Astrocyte (in vitro differentiated cells and primary cell): Measurements from ENCODE around the gene SIN3B. TPM values are rescaled to one million over a fixed set of nuclear protein-coding genes. Genes with fewer than 3 reads are reported as not detected.

Experiments used
- DNase-seq: peaks from one replicate; pipeline ENCODE4 v3.0.0-alpha.2; 2010; ENCODE audit warnings: low read depth
- FAIRE-seq: peaks from 2 replicates; lab custom pipeline; 2011; peaks lifted over from hg19 to GRCh38; lab: Jason Lieb, UNC
- H2AFZ ChIP-seq: 2 replicates; pipeline ENCODE4 v1.6.0; 2012; ENCODE audit warnings: low read depth, low read length, inconsistent platforms
- H3K27ac ChIP-seq: 2 replicates; pipeline ENCODE4 v1.5.1; 2011; ENCODE audit warnings: low read depth, low read length, inconsistent platforms
- H3K27me3 ChIP-seq: 2 replicates; pipeline ENCODE4 v1.6.0; 2011; ENCODE audit warnings: low read length, inconsistent platforms; ENCODE audit not compliant: insufficient read depth
- H3K36me3 ChIP-seq: 2 replicates; pipeline ENCODE4 v1.5.1; 2011; ENCODE audit warnings: low read length, inconsistent platforms; ENCODE audit not compliant: insufficient read depth
- H3K4me1 ChIP-seq: 2 replicates; pipeline ENCODE4 v1.5.1; 2011; ENCODE audit warnings: low read length, inconsistent platforms; ENCODE audit not compliant: insufficient read depth
- H3K4me2 ChIP-seq: 2 replicates; pipeline ENCODE4 v1.6.0; 2012; ENCODE audit warnings: low read length, inconsistent platforms
- H3K4me3 ChIP-seq: 2 replicates; pipeline ENCODE4 v1.5.1; 2011; ENCODE audit warnings: low read depth, mild to moderate bottlenecking, low read length, inconsistent platforms; ENCODE audit not compliant: insufficient read depth
- H3K79me2 ChIP-seq: 2 replicates; pipeline ENCODE4 v1.6.0; 2012; ENCODE audit warnings: mild to moderate bottlenecking, low read length, inconsistent platforms; ENCODE audit not compliant: insufficient read depth
- H3K9ac ChIP-seq: 2 replicates; pipeline ENCODE4 v1.6.0; 2012; ENCODE audit warnings: mild to moderate bottlenecking, low read length, inconsistent platforms
- H3K9me3 ChIP-seq: 2 replicates; pipeline ENCODE4 v1.5.1; 2012; ENCODE audit warnings: low read depth, mild to moderate bottlenecking, low read length, inconsistent platforms; ENCODE audit not compliant: insufficient read depth
- H4K20me1 ChIP-seq: 2 replicates; pipeline ENCODE4 v1.6.0; 2012; ENCODE audit warnings: low read length, inconsistent platforms; ENCODE audit not compliant: insufficient read depth
- H3K27ac Mint-ChIP-seq: one replicate; pipeline ENCODE4 v1.8.0; 2021; ENCODE audit warnings: mild to moderate bottlenecking, mixed read lengths; ENCODE audit not compliant: unreplicated experiment
- H3K27me3 Mint-ChIP-seq: one replicate; pipeline ENCODE4 v1.8.0; 2021; ENCODE audit warnings: low read depth, mixed read lengths; ENCODE audit not compliant: unreplicated experiment
- H3K36me3 Mint-ChIP-seq: one replicate; pipeline ENCODE4 v1.8.0; 2021; ENCODE audit warnings: low read depth, mixed read lengths; ENCODE audit not compliant: unreplicated experiment
- H3K4me1 Mint-ChIP-seq: one replicate; pipeline ENCODE4 v1.8.0; 2021; ENCODE audit warnings: low read depth, mixed read lengths; ENCODE audit not compliant: unreplicated experiment
- H3K4me3 Mint-ChIP-seq: one replicate; pipeline ENCODE4 v1.8.0; 2021; ENCODE audit warnings: mild to moderate bottlenecking, moderate library complexity, mixed read lengths; ENCODE audit not compliant: unreplicated experiment
- H3K9me3 Mint-ChIP-seq: one replicate; pipeline ENCODE4 v1.8.0; 2021; ENCODE audit warnings: mild to moderate bottlenecking, mixed read lengths; ENCODE audit not compliant: unreplicated experiment
- EZH2 ChIP-seq: IDR thresholded peaks from 2 replicates; pipeline ENCODE4 v1.6.1; 2012; ENCODE audit warnings: mild to moderate bottlenecking, low read length, inconsistent platforms; ENCODE audit not compliant: insufficient read depth
- total RNA-seq: library from RNA; stranded (reverse); gene quantifications from 2 replicates; pipeline ENCODE4 v1.2.1, GENCODE V29; 2021
- TF ChIP-seq, protein P1 (sequence below): IDR thresholded peaks from 2 replicates; pipeline ENCODE4 v1.5.1; 2011; ENCODE audit warnings: low read depth, mild to moderate bottlenecking, inconsistent platforms, low read length, moderate library complexity; ENCODE audit not compliant: insufficient read depth

Gene SIN3B
- total RNA-seq, 1 donor from 2014 or later, result 86.1 TPM

DNA sequence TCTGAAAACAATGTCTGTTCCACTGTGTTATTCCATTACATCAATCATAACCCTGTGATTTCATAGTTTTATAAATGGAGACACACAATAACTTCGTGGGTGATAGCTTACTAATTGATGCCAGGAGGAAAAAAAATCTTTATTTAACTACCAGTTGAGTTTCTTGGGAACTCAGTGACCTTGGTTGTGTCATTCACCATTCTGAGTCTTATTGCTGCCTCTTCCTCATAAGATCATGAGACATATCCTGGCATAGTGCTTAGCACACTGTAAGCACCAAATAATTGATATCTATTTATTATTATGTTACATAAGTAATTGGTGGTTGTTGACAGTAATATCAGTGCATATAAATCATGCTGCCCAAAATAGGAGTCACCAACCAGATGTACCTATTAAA, 39.1 kb upstream of the SIN3B start:
- Histone ChIP-seq H3K4me2 (no peak overlapping the region), H3K27me3 (no peaks in the 10 kb centered on the region), H3K9me3 (peaks cover 7% of the 10 kb centered on the region), H4K20me1 (no peaks in the 10 kb centered on the region), H2AFZ (no peak overlapping the region), H3K27ac (no peak overlapping the region), H3K4me1 (no peaks in the 10 kb centered on the region), H3K9ac (no peak overlapping the region), H3K36me3 (no peaks in the 10 kb centered on the region), H3K4me3 (no peak overlapping the region), H3K79me2 (no peaks in the 10 kb centered on the region)
- TF ChIP-seq EZH2, result no peak
- TF ChIP-seq, protein P1, sequence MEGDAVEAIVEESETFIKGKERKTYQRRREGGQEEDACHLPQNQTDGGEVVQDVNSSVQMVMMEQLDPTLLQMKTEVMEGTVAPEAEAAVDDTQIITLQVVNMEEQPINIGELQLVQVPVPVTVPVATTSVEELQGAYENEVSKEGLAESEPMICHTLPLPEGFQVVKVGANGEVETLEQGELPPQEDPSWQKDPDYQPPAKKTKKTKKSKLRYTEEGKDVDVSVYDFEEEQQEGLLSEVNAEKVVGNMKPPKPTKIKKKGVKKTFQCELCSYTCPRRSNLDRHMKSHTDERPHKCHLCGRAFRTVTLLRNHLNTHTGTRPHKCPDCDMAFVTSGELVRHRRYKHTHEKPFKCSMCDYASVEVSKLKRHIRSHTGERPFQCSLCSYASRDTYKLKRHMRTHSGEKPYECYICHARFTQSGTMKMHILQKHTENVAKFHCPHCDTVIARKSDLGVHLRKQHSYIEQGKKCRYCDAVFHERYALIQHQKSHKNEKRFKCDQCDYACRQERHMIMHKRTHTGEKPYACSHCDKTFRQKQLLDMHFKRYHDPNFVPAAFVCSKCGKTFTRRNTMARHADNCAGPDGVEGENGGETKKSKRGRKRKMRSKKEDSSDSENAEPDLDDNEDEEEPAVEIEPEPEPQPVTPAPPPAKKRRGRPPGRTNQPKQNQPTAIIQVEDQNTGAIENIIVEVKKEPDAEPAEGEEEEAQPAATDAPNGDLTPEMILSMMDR, result no peak
- DNase-seq (no peak), FAIRE-seq (no peak)
- no peak overlapping the region for H3K4me3 Mint-ChIP-seq
- H3K27ac Mint-ChIP-seq, result no peak overlapping the region
- peaks cover 18% of the 10 kb centered on the region for H3K9me3 Mint-ChIP-seq
- no peaks in the 10 kb centered on the region for H3K4me1 Mint-ChIP-seq
- H3K36me3 Mint-ChIP-seq, result peaks cover 4% of the 10 kb centered on the region
- no peaks in the 10 kb centered on the region for H3K27me3 Mint-ChIP-seq

DNA sequence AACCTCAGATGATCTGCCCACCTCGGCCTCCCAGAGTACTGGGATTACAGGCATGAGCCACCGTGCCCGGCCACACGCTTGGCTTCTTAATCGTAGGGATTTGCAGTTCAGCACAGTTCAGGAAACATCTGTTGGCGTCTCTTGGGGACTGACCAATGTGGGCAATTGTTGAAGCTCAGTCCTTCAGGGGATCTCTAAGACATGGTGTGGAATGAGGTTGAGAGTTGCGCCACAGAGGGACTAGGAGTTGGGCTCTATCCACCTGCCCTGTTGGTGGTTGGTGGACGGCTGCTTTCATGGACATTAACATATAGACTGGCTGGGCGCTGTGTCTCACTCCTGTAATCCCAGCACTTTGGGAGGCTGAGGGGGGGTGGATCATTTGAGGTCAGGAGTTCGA, 37.3 kb upstream of the SIN3B start:
- Histone ChIP-seq H3K9ac (no peak overlapping the region), H3K9me3 (peaks cover 11% of the 10 kb centered on the region), H2AFZ (no peak overlapping the region), H3K4me1 (no peaks in the 10 kb centered on the region), H3K4me3 (no peak overlapping the region), H4K20me1 (no peaks in the 10 kb centered on the region), H3K27me3 (no peaks in the 10 kb centered on the region), H3K36me3 (no peaks in the 10 kb centered on the region), H3K4me2 (no peak overlapping the region), H3K79me2 (no peaks in the 10 kb centered on the region), H3K27ac (no peak overlapping the region)
- Mint-ChIP-seq H3K36me3 (peaks cover 6% of the 10 kb centered on the region), H3K9me3 (peaks cover 31% of the 10 kb centered on the region), H3K27ac (no peak overlapping the region), H3K4me3 (no peak overlapping the region), H3K27me3 (no peaks in the 10 kb centered on the region), H3K4me1 (no peaks in the 10 kb centered on the region)
- no peak for TF ChIP-seq EZH2
- TF ChIP-seq, protein P1, result no peak
- no peak for DNase-seq
- FAIRE-seq, result no peak

DNA sequence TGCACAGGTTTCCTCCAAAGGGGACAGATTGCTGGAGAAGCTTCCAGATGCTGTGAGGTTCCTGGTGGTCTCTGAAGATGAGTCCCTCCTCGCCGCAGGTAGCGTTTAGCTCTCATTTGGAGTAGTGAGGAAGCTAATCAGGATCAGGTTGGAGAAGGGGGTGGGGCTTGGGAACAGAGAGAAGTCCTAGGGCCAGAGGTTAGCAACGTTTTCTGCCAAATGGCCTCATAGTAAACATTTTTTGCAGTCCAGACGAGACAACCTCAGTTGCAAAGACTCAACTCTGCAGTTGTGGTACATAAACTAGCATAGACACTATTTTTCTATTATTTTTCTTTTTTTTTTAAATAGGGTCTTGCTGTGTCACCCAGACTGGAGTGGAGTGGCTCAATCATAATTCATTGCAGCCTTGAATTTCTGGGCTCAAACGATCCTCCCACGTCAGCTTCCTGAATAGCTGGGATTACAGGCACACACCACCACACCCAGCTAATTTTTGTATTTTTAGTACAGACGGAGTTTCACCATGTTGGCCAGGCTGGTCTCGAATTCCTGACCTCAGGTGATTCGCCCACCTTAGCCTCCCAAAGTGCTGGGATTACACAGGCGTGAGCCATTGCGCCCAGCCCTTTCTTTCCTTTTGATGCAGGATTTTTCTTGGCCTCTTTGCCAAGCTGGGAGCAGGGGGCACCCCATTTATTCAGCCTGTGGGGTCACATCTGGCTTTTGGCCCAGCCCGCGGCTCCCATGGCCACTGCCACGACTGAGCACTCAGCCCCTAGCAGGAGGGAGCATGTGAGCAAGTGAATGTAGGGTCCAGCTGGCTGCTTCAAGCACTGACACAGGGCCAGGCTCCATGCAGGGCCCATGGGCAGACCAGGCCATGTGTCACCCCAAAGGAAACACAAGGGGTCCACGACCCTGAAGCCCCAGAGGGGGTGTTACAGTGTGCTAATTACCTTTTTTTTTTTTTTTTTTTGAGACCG, 34.4 kb upstream of the SIN3B start:
- Mint-ChIP-seq H3K27me3 (no peaks in the 10 kb centered on the region), H3K9me3 (peaks cover 26% of the 10 kb centered on the region), H3K4me3 (peak overlapping the region; percentile 27), H3K36me3 (peaks cover 5% of the 10 kb centered on the region), H3K4me1 (no peaks in the 10 kb centered on the region), H3K27ac (no peak overlapping the region)
- Histone ChIP-seq H3K79me2 (no peaks in the 10 kb centered on the region), H3K9ac (no peak overlapping the region), H3K9me3 (peaks cover 6% of the 10 kb centered on the region), H3K27me3 (no peaks in the 10 kb centered on the region), H3K36me3 (no peaks in the 10 kb centered on the region), H2AFZ (no peak overlapping the region), H3K4me2 (no peak overlapping the region), H3K4me1 (no peaks in the 10 kb centered on the region), H3K27ac (no peak overlapping the region), H3K4me3 (no peak overlapping the region), H4K20me1 (no peaks in the 10 kb centered on the region)
- DNase-seq (no peak), FAIRE-seq (no peak)
- no peak for TF ChIP-seq EZH2
- TF ChIP-seq, protein P1, result no peak
